Natural killer cell treated with Interleukin-12 subunit alpha and Interleukin-12 subunit beta and Interleukin-15 and Interleukin-18, amount 100 ng/mL, for 72 hours (primary cell): ENCODE measurements around the gene SAYSD1. TPM values are rescaled to one million over a fixed set of nuclear protein-coding genes. Genes with fewer than 3 reads are reported as not detected.

Experiments used
- ATAC-seq, 2 donors: fragments of 150-1000 bp; cut with Tn5 transposase in 1 of 2; sonication (Bioruptor Pico), chemical (Tn5 transposase) in 1 of 2; 2 replicates each; pipeline ENCODE4 v1.10.0; 2021
- DNase-seq: peaks from one replicate; pipeline ENCODE4 v3.0.0; 2022; ENCODE audit warnings: low spot score
- H3K27ac Mint-ChIP-seq, 2 donors: 1 replicate in 1 of 2; 2 replicates in 1 of 2; pipeline ENCODE4 v1.8.0; 2022; ENCODE audit warnings: mixed read lengths in 2 of 2, mild to moderate bottlenecking in 1 of 2, moderate library complexity in 1 of 2
- H3K27me3 Mint-ChIP-seq, 2 donors: 1 replicate in 1 of 2; 2 replicates in 1 of 2; pipeline ENCODE4 v1.8.0; 2022; ENCODE audit warnings: mixed read lengths in 2 of 2
- H3K36me3 Mint-ChIP-seq: one replicate; pipeline ENCODE4 v1.8.0; 2022; ENCODE audit warnings: mixed read lengths
- H3K4me1 Mint-ChIP-seq, 2 donors: 1 replicate in 1 of 2; 2 replicates in 1 of 2; pipeline ENCODE4 v1.8.0; 2022; ENCODE audit warnings: low read depth in 2 of 2, mixed read lengths in 2 of 2, mild to moderate bottlenecking in 1 of 2
- H3K4me3 Mint-ChIP-seq: one replicate; pipeline ENCODE4 v1.8.0; 2022; ENCODE audit warnings: mixed read lengths
- H3K9me3 Mint-ChIP-seq: 2 replicates; pipeline ENCODE4 v1.8.0; 2022; ENCODE audit warnings: mixed read lengths
- total RNA-seq, 2 donors: library from RNA; stranded (reverse); gene quantifications; one replicate each; pipeline ENCODE4 v1.2.3, GENCODE V29; 2022

Gene SAYSD1
- total RNA-seq, 2 donors from 2014 or later, result 3.5 to 5.2 TPM

GRCh38 chr6:39068391-39068790 lies 46.6 kb downstream of the SAYSD1 start:
- Mint-ChIP-seq H3K9me3 (no peaks in the 10 kb centered on the region), H3K27ac (no peak overlapping the region), H3K4me1 (no peaks in the 10 kb centered on the region), H3K4me3 (no peak overlapping the region), H3K27me3 (peaks cover 11 to 15% of the 10 kb centered on the region in 2 donors), H3K36me3 (no peaks in the 10 kb centered on the region)
- DNase-seq (no peak), ATAC-seq (no peak)

GRCh38 chr6:39065561-39065960 lies 49.4 kb downstream of the SAYSD1 start:
- no peak overlapping the region for H3K4me3 Mint-ChIP-seq
- H3K36me3 Mint-ChIP-seq, result no peaks in the 10 kb centered on the region
- no peaks in the 10 kb centered on the region for H3K9me3 Mint-ChIP-seq
- H3K27me3 Mint-ChIP-seq, result peaks cover 8% of the 10 kb centered on the region in 2 donors
- ATAC-seq, result no peak
- H3K4me1 Mint-ChIP-seq, result no peaks in the 10 kb centered on the region
- H3K27ac Mint-ChIP-seq, result no peak overlapping the region
- no peak for DNase-seq

DNA sequence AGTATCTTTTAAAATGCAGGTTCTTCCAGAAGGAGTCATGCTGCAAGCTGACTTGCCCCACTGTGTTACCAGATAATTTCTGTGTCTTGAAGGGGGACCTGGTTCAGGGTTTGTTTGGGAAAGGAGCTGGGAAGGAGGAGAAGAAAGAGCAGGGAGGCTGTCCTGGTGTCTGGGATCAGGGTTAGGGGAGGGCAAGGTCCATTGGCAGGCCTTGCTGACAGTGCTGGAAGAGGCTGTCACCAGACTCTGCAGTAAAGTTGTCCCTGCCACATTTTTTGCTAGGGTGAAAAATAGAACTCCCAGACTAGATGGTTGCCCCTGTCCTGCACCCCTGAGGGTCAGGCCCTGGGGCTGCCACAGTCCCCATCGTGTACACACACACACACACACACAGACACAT lies 51.5 kb downstream of the SAYSD1 start:
- ATAC-seq, result no peak
- Mint-ChIP-seq H3K4me3 (no peak overlapping the region), H3K4me1 (peaks cover 0 to 5% of the 10 kb centered on the region in 2 donors), H3K27me3 (peaks cover 8 to 12% of the 10 kb centered on the region in 2 donors), H3K36me3 (no peaks in the 10 kb centered on the region), H3K9me3 (no peaks in the 10 kb centered on the region), H3K27ac (no peak overlapping the region)
- no peak for DNase-seq

DNA sequence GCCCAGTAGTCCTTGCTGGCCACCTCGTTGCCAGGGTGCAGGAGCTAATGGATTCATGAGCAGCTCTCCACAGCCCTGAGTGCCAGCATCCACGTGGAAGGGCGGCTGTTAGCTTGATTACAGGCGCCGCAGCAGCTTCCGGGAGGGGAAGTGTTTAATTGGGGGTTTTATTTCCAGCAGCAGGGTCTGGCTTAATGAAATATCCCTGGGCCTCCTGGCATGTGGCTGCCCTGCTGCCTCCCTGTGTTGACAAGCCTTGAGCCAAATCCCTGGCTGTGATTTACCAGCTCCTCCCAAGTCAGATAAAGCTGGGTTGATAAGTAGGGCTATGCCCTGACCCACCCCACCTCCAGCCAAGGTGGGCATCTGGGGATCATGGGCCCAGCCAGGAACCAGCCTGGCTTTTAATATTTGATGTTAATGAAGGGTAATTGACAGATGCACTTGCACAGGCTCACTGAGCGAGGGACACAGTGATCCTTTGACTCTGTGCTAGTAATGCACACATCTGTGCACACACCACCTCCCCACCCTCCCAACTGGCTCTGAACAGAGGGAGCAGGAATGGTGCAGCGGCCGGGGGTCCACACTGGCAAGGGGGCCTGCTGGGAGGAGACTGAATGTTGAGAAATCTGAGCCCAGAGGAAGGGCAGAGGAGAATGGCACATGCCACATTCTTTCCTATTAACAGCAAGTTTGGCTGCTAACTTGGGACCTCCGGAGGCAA lies 52.8 kb downstream of the SAYSD1 start:
- no peak overlapping the region for H3K4me3 Mint-ChIP-seq
- H3K9me3 Mint-ChIP-seq, result no peaks in the 10 kb centered on the region
- H3K27me3 Mint-ChIP-seq, result peaks cover 8 to 12% of the 10 kb centered on the region in 2 donors
- no peaks in the 10 kb centered on the region for H3K36me3 Mint-ChIP-seq
- no peak for DNase-seq
- H3K27ac Mint-ChIP-seq, result no peak overlapping the region
- peaks cover 0 to 12% of the 10 kb centered on the region in 2 donors for H3K4me1 Mint-ChIP-seq
- no peak for ATAC-seq

DNA sequence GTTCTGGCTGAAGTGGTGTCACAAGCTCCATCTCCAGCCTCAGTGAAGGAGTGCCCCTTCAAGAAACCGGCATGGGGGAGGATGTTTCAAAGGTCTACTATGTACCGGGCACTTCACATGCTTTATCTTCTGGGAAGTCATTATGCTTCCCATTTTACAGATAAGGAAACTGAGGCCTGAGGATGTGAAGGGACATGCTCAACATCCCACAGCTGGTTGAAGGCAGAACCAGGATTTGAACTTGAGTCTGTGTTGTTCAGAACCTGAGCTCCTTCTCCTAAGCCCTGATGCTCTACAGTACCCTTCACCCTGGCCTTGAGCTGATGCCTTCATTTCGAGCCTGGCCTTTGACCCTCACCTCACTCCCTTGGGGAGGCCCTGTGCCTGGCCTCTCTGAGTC lies 53.4 kb downstream of the SAYSD1 start:
- DNase-seq (no peak), ATAC-seq (no peak)
- Mint-ChIP-seq H3K36me3 (no peaks in the 10 kb centered on the region), H3K4me1 (peaks cover 0 to 12% of the 10 kb centered on the region in 2 donors), H3K9me3 (no peaks in the 10 kb centered on the region), H3K27ac (no peak overlapping the region), H3K27me3 (peaks cover 8 to 12% of the 10 kb centered on the region in 2 donors), H3K4me3 (no peak overlapping the region)

DNA sequence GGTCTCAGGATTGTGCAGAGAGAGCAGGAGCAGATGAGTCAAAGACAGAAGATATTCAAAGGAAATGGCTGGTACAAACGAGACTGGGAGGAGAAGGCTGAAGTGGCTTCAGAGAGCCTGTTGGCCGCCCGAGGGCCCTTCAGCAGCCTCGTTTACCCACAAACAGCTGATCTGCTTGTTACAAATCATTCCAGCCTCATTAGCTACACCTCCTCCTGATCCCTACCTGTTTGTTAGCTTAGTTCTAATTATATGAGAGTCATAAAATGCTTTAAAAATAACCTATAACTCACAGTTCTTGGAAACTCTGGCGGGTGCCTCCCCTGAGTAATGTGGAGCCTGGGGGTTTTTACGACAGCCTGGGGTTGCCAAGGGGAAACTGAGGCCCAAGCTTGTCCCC lies 53.8 kb downstream of the SAYSD1 start:
- DNase-seq (no peak), ATAC-seq (no peak)
- peaks cover 8 to 9% of the 10 kb centered on the region in 2 donors for H3K27me3 Mint-ChIP-seq
- no peak overlapping the region for H3K27ac Mint-ChIP-seq
- H3K4me3 Mint-ChIP-seq, result no peak overlapping the region
- peaks cover 0 to 12% of the 10 kb centered on the region in 2 donors for H3K4me1 Mint-ChIP-seq
- no peaks in the 10 kb centered on the region for H3K9me3 Mint-ChIP-seq
- H3K36me3 Mint-ChIP-seq, result no peaks in the 10 kb centered on the region

- peaks cover 7 to 8% of the 10 kb centered on the region in 2 donors for H3K27me3 Mint-ChIP-seq
- peak in 1 of 2 donors; percentile 25 for ATAC-seq
- H3K4me3 Mint-ChIP-seq, result no peak overlapping the region
- no peaks in the 10 kb centered on the region for H3K9me3 Mint-ChIP-seq
- no peaks in the 10 kb centered on the region for H3K36me3 Mint-ChIP-seq
- no peak for DNase-seq
- no peak overlapping the region for H3K27ac Mint-ChIP-seq
- peaks cover 0 to 12% of the 10 kb centered on the region in 2 donors for H3K4me1 Mint-ChIP-seq
Observed at GRCh38 chr6:39060467-39061160, 54.4 kb downstream of the SAYSD1 start.

DNA sequence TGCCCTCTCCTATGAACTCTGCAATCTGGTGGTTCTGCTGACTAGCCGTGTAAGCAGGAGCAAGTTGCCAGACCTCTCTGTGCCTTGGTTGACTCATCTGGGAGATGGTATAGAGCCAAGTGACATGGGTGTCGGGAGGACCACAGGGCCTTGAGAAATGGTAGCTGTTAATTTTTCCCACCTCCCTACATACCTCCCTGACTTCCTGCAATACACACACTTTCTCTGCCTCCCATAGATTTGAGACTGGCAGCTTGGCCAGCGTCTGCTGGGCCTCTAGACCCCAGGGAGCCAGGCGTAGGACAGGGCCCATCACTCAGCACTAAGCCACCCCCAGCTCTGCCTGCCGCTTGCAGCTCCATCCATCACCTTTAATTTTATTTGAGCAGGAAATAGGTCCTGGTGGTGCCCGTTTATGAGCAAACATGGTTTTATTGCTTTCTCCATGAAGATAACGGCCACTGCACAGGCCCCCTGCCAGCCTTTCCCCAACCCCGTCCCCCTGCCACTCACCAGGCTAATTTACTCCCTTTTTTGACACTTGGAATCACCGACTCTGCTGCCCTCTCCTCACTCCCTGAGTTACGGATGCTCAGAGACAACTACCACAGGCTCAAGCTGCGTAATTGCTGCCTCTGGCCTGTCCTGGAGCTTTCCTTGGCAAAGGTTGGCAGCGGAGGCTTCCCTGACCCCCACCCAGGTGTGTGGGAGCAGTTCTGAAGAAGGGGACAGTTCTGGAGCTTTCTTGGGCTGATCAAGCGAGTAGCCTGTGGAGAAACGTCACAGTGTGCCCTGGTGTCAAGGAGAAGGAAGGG lies 55.3 kb downstream of the SAYSD1 start:
- ATAC-seq (no peak), DNase-seq (no peak)
- Mint-ChIP-seq H3K4me1 (peaks cover 0 to 12% of the 10 kb centered on the region in 2 donors), H3K27me3 (peaks cover 4% of the 10 kb centered on the region in 2 donors), H3K9me3 (no peaks in the 10 kb centered on the region), H3K4me3 (no peak overlapping the region), H3K36me3 (no peaks in the 10 kb centered on the region), H3K27ac (no peak overlapping the region)

GRCh38 chr6:39058471-39059147 lies 56.4 kb downstream of the SAYSD1 start:
- peaks cover 0 to 6% of the 10 kb centered on the region in 2 donors for H3K27me3 Mint-ChIP-seq
- DNase-seq (no peak), ATAC-seq (no peak)
- H3K36me3 Mint-ChIP-seq, result no peaks in the 10 kb centered on the region
- no peaks in the 10 kb centered on the region for H3K9me3 Mint-ChIP-seq
- H3K4me1 Mint-ChIP-seq, result peaks cover 0 to 16% of the 10 kb centered on the region in 2 donors
- no peak overlapping the region for H3K4me3 Mint-ChIP-seq
- H3K27ac Mint-ChIP-seq, result no peak overlapping the region

- H3K4me3 Mint-ChIP-seq, result no peak overlapping the region
- ATAC-seq (no peak), DNase-seq (no peak)
- H3K36me3 Mint-ChIP-seq, result no peaks in the 10 kb centered on the region
- H3K4me1 Mint-ChIP-seq, result peaks cover 6 to 24% of the 10 kb centered on the region in 2 donors
- no peak overlapping the region for H3K27ac Mint-ChIP-seq
- H3K27me3 Mint-ChIP-seq, result peaks cover 0 to 6% of the 10 kb centered on the region in 2 donors
- no peaks in the 10 kb centered on the region for H3K9me3 Mint-ChIP-seq
Observed at GRCh38 chr6:39057251-39058155, 57.5 kb downstream of the SAYSD1 start.

GRCh38 chr6:39056681-39057080 lies 58.3 kb downstream of the SAYSD1 start:
- no peaks in the 10 kb centered on the region for H3K36me3 Mint-ChIP-seq
- H3K27ac Mint-ChIP-seq, result no peak overlapping the region
- H3K27me3 Mint-ChIP-seq, result peaks cover 5 to 8% of the 10 kb centered on the region in 2 donors
- no peak overlapping the region for H3K4me3 Mint-ChIP-seq
- ATAC-seq (no peak), DNase-seq (no peak)
- H3K9me3 Mint-ChIP-seq, result no peaks in the 10 kb centered on the region
- H3K4me1 Mint-ChIP-seq, result peaks cover 11 to 28% of the 10 kb centered on the region in 2 donors

GRCh38 chr6:39056191-39056590 lies 58.8 kb downstream of the SAYSD1 start:
- Mint-ChIP-seq H3K36me3 (no peaks in the 10 kb centered on the region), H3K27ac (no peak overlapping the region), H3K4me3 (no peak overlapping the region), H3K27me3 (peaks cover 7 to 8% of the 10 kb centered on the region in 2 donors), H3K4me1 (peaks cover 15 to 31% of the 10 kb centered on the region in 2 donors), H3K9me3 (no peaks in the 10 kb centered on the region)
- no peak for DNase-seq
- no peak for ATAC-seq
